AG09309 (cell line): Measurements from ENCODE around the gene TEDC2.

Experiments used
- DNase-seq: peaks from one replicate; pipeline ENCODE4 v3.0.0-alpha.2; 2010; ENCODE audit warnings: low read depth
- H3K4me3 ChIP-seq: 2 replicates; pipeline ENCODE4 v1.5.1; 2011; ENCODE audit warnings: mild to moderate bottlenecking, low read depth, low read length, moderate library complexity; ENCODE audit not compliant: control insufficient read depth
- TF ChIP-seq, protein P1 (sequence below): IDR thresholded peaks from 2 replicates; pipeline ENCODE4 v1.5.1; 2011; ENCODE audit warnings: mild to moderate bottlenecking, low read depth, low read length, inconsistent platforms; ENCODE audit not compliant: insufficient read depth, control insufficient read depth; ENCODE audit errors: missing control alignments

Gene TEDC2

DNA sequence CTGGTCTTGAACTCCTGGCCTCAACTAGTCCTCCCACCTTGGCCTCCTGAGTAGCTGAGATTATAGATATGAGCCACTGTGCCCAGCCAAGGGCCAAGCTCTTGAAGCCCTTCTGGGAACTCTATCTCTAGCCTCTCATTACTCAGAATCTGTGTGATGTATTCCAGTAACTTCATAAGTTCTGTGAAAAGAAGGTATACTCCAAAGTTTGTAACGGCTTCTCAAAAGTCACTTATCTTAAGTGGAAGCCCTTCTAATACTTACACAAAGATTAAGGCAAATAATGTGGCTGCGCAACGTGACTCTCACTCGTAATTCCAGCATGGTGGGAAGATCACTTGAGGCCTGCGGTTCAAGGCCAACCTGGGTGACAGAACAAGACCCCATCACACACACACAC is 34.7 kb downstream of the TEDC2 start:
- no peak overlapping the region for H3K4me3 ChIP-seq
- TF ChIP-seq, protein P1, sequence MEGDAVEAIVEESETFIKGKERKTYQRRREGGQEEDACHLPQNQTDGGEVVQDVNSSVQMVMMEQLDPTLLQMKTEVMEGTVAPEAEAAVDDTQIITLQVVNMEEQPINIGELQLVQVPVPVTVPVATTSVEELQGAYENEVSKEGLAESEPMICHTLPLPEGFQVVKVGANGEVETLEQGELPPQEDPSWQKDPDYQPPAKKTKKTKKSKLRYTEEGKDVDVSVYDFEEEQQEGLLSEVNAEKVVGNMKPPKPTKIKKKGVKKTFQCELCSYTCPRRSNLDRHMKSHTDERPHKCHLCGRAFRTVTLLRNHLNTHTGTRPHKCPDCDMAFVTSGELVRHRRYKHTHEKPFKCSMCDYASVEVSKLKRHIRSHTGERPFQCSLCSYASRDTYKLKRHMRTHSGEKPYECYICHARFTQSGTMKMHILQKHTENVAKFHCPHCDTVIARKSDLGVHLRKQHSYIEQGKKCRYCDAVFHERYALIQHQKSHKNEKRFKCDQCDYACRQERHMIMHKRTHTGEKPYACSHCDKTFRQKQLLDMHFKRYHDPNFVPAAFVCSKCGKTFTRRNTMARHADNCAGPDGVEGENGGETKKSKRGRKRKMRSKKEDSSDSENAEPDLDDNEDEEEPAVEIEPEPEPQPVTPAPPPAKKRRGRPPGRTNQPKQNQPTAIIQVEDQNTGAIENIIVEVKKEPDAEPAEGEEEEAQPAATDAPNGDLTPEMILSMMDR = no peak
- DNase-seq = no peak

DNA sequence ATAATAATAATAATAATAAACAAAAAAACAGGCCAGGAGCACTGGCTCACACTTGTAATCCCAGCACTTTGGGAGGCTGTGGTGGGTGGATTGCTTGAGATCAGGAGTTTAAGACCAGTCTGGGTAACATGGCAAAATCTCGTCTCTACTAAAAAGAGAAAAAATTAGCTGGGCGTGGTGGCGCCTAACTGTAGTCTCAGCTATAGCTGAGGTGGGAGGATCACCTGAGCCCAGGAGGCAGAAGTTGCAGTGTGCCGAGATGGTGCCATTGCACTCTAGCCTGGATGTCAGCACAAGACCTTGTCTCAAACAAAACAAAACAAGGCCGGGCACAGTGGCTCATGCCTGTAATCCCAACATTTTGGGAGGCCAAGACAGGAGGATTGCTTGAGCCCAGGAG is 35.1 kb downstream of the TEDC2 start:
- no peak overlapping the region for H3K4me3 ChIP-seq
- TF ChIP-seq, protein P1 = no peak
- DNase-seq = no peak

DNA sequence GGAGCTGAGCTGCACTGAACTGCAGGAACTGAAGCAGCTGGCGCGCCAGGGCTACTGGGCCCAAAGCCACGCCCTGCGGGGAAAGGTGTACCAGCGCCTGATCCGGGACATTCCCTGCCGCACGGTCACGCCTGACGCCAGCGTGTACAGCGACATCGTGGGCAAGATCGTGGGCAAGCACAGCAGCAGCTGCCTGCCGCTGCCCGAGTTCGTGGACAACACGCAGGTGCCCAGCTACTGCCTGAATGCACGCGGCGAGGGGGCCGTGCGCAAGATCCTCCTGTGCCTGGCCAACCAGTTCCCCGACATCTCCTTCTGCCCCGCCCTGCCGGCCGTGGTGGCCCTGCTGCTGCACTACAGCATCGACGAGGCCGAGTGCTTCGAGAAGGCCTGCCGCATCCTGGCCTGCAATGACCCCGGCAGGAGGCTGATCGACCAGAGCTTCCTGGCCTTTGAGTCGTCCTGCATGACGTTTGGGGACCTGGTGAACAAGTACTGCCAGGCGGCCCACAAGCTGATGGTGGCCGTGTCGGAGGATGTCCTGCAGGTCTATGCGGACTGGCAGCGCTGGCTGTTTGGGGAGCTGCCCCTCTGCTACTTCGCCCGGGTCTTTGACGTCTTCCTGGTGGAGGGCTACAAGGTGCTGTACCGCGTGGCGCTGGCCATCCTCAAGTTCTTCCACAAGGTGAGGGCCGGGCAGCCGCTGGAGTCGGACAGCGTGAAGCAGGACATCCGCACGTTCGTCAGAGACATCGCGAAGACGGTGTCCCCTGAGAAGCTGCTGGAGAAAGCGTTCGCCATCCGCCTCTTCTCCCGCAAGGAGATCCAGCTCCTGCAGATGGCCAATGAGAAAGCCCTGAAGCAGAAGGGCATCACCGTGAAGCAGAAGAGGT is 36.6 kb downstream of the TEDC2 start:
- no peak overlapping the region for H3K4me3 ChIP-seq
- no peak for DNase-seq
- TF ChIP-seq, protein P1 = no peak

DNA sequence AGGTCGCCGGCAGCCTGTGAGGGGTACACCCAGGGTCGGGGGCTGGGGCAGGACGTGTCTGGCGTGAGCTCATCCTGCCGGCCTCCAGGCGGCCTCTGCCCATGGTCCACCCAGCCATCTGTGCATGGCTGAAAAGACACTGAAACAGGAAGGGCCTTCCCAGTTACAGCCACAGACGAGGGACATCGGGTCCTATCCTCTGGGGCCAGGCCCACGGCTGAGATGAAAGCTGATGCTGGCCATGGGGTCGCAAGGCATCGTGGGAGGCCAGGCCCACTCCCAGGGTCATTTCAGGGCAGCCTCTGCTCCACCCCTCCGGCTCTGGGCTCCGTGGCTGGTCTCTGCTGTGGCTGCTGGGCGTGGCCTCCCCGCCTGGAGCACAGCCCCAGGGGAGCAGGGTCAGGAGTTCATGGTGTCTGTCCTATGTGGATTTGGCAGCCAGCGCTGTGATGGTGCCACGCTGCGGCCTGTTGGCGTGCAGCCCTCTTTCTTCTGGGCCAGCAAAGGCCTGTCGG is 37.3 kb downstream of the TEDC2 start:
- no peak overlapping the region for H3K4me3 ChIP-seq
- TF ChIP-seq, protein P1 = no peak
- DNase-seq = no peak

DNA sequence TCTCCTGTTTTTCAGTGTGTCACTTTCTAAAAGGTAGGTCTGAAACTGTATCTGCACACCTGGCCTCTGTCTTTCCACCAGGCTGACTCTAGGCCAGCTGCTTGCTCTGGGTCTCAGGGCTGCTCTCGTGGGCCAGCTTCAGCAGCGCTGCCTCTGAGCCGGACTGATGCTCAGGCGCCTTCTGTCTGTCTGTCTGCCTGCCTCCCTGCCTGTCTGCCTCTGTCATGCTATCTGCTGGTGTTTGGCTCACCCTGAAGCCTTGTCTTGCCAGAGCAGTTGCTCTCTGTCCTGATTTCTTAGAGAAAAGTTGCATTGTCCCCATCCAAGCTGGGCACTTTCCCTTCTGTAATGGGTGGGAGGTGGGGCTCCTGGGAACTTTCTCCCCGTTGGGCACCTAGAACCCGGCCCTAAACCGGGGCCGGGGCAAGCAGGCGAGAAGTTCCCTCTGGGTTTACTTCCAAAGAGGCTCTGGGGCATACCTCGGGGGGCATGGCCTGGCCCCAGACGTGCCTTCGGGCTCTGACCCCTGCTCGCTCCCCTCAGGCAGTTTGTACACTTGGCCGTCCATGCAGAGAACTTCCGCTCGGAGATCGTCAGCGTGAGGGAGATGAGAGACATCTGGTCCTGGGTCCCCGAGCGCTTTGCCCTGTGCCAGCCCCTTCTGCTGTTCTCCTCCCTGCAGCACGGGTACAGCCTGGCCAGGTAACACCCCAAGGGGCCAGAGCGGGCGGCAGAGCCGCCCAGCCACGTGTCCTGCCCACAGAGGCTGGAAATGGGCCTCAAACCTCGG is 38.0 kb downstream of the TEDC2 start:
- H3K4me3 ChIP-seq = no peak overlapping the region
- TF ChIP-seq, protein P1 = no peak
- DNase-seq = no peak

DNA sequence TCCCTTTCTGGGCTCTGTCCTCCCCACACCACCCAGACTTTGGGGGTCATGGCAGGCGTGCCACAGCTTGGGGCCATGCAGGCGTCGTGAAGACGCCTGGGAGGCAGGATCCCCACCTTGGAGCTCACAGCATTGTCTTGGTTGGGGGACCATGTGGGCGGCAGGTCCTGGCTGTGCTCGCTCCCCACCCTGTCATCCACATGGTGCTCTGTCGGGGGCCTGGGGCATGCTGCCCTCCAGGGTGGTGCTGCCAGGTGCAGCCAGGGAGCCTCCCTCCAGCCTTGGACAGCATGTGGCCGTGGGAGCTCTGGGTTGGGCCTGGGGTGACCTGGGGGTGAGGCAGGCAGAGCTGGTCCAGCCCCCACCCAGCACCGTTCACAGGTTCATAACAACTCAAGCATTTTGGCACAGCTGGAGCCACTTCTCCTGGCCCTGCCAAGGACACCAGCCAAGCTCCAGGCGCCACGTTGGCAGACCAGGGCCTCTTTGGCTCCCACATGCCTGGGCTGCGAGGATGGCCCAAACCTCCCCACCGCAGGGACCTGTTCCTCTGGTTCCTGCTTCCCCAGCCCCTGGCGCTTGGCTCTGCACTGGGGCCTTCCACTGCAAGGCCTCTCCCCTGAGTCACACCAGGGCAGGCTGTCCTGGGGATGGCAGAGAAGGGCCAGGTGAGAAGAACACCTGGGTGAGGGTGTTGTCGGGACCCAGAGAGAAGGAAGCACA is 38.8 kb downstream of the TEDC2 start:
- DNase-seq = no peak
- H3K4me3 ChIP-seq = no peak overlapping the region
- TF ChIP-seq, protein P1 = no peak
